HUES48 (cell line): ENCODE results near the gene CFAP77.

Experiments
- H3K27ac ChIP-seq: one replicate; pipeline ENCODE4 v1.7.0; 2013; ENCODE audit warnings: low read depth, low read length, inconsistent platforms
- H3K27me3 ChIP-seq: 2 replicates; pipeline ENCODE4 v1.6.1; 2013; ENCODE audit warnings: mild to moderate bottlenecking, low read length; ENCODE audit not compliant: control insufficient read depth, insufficient read depth
- H3K36me3 ChIP-seq: 2 replicates; pipeline ENCODE4 v1.6.1; 2013; ENCODE audit warnings: low read length; ENCODE audit not compliant: control insufficient read depth, insufficient read depth
- H3K4me1 ChIP-seq: 2 replicates; pipeline ENCODE4 v1.6.1; 2013; ENCODE audit warnings: mild to moderate bottlenecking, low read length; ENCODE audit not compliant: control insufficient read depth, insufficient read depth
- H3K4me3 ChIP-seq: 2 replicates; pipeline ENCODE4 v1.5.1; 2013; ENCODE audit warnings: mild to moderate bottlenecking, low read depth, low read length
- H3K9ac ChIP-seq: 2 replicates; pipeline ENCODE4 v1.6.1; 2013; ENCODE audit warnings: mild to moderate bottlenecking, low read depth, low read length, moderate library complexity
- H3K9me3 ChIP-seq: 2 replicates; pipeline ENCODE4 v1.6.1; 2013; ENCODE audit warnings: low read length; ENCODE audit not compliant: control insufficient read depth, insufficient read depth

The CFAP77 gene

GRCh38 chr9:132600326-132600984, 190.4 kb downstream of the CFAP77 start:
- Histone ChIP-seq H3K9me3 (no peaks in the 10 kb centered on the region), H3K4me1 (no peaks in the 10 kb centered on the region), H3K36me3 (peaks cover 30% of the 10 kb centered on the region)

DNA sequence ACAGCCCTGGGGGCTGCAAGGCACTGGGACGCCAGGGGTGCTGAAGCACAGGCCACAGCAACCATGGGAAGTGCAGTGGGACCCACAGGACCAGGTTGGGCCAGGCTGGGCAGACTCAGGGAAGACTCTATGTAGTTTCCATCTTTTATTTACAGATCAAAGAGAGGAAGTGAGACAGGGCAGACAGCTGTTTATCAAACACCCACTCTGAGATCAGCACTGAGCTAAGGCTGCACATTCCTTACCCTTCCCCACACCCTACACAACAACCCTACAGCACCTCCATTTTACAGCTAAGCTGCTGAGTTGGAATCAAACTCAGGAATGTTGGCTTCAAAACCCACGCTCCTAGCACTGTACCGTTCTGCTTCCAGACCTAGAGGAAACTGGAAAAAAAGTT, 192.2 kb downstream of the CFAP77 start:
- H3K9me3 ChIP-seq: no peaks in the 10 kb centered on the region
- H3K36me3 ChIP-seq: peaks cover 42% of the 10 kb centered on the region
- H3K4me3 ChIP-seq: no peak overlapping the region
- no peaks in the 10 kb centered on the region for H3K27me3 ChIP-seq
- no peak overlapping the region for H3K27ac ChIP-seq
- no peak overlapping the region for H3K9ac ChIP-seq
- H3K4me1 ChIP-seq: no peaks in the 10 kb centered on the region; the same call in 1 of the 2 replicates

More at GRCh38 chr9:132600326-132600984, 190.4 kb downstream of the CFAP77 start:
- no peak overlapping the region for H3K4me3 ChIP-seq
- no peak overlapping the region for H3K9ac ChIP-seq
- H3K27ac ChIP-seq: no peak overlapping the region
- no peaks in the 10 kb centered on the region for H3K27me3 ChIP-seq

DNA sequence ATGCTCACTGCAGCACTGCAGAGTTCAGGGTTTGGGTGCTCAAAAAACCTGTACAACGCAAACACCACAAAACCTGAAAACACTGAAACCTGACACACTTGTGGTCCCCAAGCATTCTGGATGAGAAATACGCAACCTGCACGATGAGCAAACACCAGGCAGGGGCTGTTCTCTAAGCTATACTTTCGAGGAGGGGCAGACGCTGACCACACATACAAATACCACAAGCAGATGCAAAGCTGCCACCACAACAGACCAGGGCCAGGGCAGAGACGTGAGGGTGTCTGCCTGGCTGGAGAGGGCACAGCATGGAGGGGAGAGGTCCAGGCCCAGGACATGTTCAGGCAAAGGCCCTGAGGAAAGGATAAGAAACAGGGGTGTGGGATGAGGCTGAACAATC, 195.4 kb downstream of the CFAP77 start:
- Histone ChIP-seq H3K36me3 (peaks cover 52% of the 10 kb centered on the region), H3K4me3 (no peak overlapping the region), H3K27me3 (no peaks in the 10 kb centered on the region), H3K4me1 (no peaks in the 10 kb centered on the region; the same call in 1 of the 2 replicates), H3K27ac (no peak overlapping the region), H3K9me3 (no peaks in the 10 kb centered on the region), H3K9ac (no peak overlapping the region)

DNA sequence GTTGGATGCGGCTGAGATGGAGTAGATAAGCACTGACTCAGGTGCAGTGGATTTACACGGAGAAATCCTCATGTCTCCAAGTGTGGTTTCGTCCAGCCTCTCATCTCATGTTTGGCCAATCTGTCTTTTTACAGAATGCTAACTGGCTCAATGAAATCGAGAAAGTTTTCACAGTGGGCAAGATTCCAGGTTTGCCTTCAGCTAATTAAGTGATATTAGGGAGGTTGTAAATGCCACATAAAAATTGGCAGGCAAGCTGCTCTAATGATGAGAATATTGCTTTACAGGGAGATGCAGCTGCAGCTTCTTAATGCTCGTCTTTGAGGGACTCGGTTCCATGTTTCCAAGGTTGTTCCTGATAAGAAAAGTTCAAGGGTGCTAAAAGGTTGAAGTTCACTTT, 196.1 kb downstream of the CFAP77 start:
- Histone ChIP-seq H3K4me1 (no peaks in the 10 kb centered on the region; the same call in 1 of the 2 replicates), H3K9ac (no peak overlapping the region), H3K27ac (no peak overlapping the region), H3K4me3 (no peak overlapping the region), H3K27me3 (no peaks in the 10 kb centered on the region), H3K9me3 (no peaks in the 10 kb centered on the region), H3K36me3 (peaks cover 55% of the 10 kb centered on the region)

GRCh38 chr9:132609184-132609583, 199.2 kb downstream of the CFAP77 start:
- H3K27me3 ChIP-seq: no peaks in the 10 kb centered on the region
- no peak overlapping the region for H3K4me3 ChIP-seq
- H3K9ac ChIP-seq: no peak overlapping the region
- no peak overlapping the region for H3K27ac ChIP-seq
- no peaks in the 10 kb centered on the region for H3K9me3 ChIP-seq
- peaks cover 66% of the 10 kb centered on the region for H3K36me3 ChIP-seq
- H3K4me1 ChIP-seq: no peaks in the 10 kb centered on the region; the same call in 1 of the 2 replicates

GRCh38 chr9:132609829-132610228, 199.8 kb downstream of the CFAP77 start:
- H3K4me3 ChIP-seq: no peak overlapping the region
- H3K36me3 ChIP-seq: peaks cover 72% of the 10 kb centered on the region
- no peaks in the 10 kb centered on the region; the same call in 1 of the 2 replicates for H3K4me1 ChIP-seq
- no peak overlapping the region for H3K9ac ChIP-seq
- H3K27ac ChIP-seq: no peak overlapping the region
- no peaks in the 10 kb centered on the region for H3K9me3 ChIP-seq
- H3K27me3 ChIP-seq: no peaks in the 10 kb centered on the region

DNA sequence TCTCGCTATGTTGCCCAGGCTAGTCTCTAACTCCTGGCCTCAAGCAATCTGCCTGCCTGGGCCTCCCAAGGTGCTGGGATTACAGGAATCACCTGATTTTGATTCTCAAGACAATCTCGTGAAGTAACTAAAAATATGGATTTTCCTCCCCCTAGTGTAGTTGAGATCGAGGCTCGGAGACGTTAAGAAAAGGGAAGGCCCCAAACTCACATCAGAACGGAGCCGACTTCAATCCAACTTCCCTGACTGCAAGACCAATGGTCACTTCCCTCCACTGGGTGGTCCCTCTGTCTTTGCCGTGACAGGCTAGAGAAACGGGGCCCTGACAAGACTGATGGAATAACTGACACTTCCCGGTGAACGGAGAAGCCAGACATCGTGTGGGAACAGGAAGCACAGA, 200.7 kb downstream of the CFAP77 start:
- H3K27ac ChIP-seq: no peak overlapping the region
- no peaks in the 10 kb centered on the region for H3K27me3 ChIP-seq
- H3K4me3 ChIP-seq: no peak overlapping the region
- H3K4me1 ChIP-seq: peaks cover 6% of the 10 kb centered on the region
- peaks cover 74% of the 10 kb centered on the region for H3K36me3 ChIP-seq
- no peaks in the 10 kb centered on the region for H3K9me3 ChIP-seq
- no peak overlapping the region for H3K9ac ChIP-seq

GRCh38 chr9:132614324-132614723, 204.3 kb downstream of the CFAP77 start:
- peaks cover 14% of the 10 kb centered on the region for H3K4me1 ChIP-seq

DNA sequence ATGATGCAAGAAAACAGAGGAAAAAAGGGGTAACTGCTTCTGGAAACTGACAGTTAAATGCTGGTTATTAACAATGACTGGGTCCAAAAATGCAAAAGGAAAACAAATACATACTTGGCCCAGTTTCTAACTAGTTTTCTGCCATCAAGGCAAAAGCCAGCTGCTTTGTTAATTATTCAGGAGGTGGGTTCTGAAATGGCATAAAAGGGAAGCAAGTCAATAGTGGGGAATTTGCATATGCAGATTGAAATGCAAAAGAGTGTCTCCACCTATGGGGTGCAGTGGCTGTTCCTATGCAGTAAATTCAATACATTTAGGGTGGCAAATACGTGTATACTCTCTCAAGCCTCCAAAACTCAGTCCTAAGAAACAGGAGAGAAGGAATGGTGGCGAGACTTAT, 205.8 kb downstream of the CFAP77 start:
- peaks cover 77% of the 10 kb centered on the region for H3K36me3 ChIP-seq
- no peak overlapping the region for H3K4me3 ChIP-seq
- no peaks in the 10 kb centered on the region for H3K9me3 ChIP-seq
- H3K9ac ChIP-seq: no peak overlapping the region
- H3K27ac ChIP-seq: no peak overlapping the region
- peaks cover 14% of the 10 kb centered on the region for H3K4me1 ChIP-seq
- H3K27me3 ChIP-seq: no peaks in the 10 kb centered on the region

More at GRCh38 chr9:132614324-132614723, 204.3 kb downstream of the CFAP77 start:
- Histone ChIP-seq H3K9me3 (no peaks in the 10 kb centered on the region), H3K27ac (no peak overlapping the region), H3K4me3 (no peak overlapping the region), H3K36me3 (peaks cover 84% of the 10 kb centered on the region), H3K27me3 (no peaks in the 10 kb centered on the region), H3K9ac (no peak overlapping the region)

DNA sequence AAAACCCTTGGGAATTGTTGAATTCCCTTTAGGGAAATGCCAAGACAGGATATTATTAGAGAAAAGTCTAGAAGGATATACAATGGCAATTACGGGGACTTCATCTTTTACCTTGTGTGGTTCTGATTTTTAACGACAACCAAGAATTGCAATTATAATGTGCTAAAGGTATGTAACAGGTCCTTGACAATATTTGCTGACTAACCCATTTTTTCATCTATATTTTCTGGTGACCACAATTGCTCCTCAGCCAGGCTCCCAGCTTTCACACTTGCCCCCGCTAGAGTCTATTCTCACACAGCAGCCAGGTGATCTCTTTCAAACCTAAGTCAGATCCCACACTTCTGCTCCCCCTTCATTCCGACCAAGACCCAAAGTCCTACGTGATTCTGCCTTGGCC, 206.7 kb downstream of the CFAP77 start:
- H3K9me3 ChIP-seq: no peaks in the 10 kb centered on the region
- H3K36me3 ChIP-seq: peaks cover 74% of the 10 kb centered on the region
- no peaks in the 10 kb centered on the region for H3K27me3 ChIP-seq
- peaks cover 14% of the 10 kb centered on the region for H3K4me1 ChIP-seq
- no peak overlapping the region for H3K27ac ChIP-seq
- H3K4me3 ChIP-seq: no peak overlapping the region
- no peak overlapping the region; the same call in 1 of the 2 replicates for H3K9ac ChIP-seq

DNA sequence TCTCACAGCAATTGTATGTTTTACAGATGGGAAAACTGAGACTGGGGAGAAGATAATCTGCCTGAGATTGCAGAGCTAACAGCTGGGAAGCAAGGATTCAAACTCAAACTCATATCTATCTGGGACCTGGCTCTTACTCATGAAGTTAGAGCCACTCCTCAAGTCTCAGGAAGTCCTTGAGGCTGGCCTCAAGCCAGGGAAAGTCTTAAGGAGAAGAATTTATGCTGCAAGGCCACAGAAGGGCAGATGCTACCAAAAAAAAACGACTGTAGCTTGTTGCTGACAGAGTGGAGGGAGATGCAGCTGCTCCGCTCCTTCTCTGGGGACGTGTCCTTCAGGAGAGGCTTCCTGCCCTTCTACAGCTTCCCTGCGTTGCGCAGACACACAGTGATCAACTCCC, 212.1 kb downstream of the CFAP77 start:
- Histone ChIP-seq H3K36me3 (peaks cover 63% of the 10 kb centered on the region), H3K9me3 (no peaks in the 10 kb centered on the region), H3K27ac (no peak overlapping the region), H3K4me1 (no peaks in the 10 kb centered on the region), H3K9ac (no peak overlapping the region), H3K27me3 (no peaks in the 10 kb centered on the region), H3K4me3 (no peak overlapping the region)
